ENCODE data around the gene TSPAN9.

The TSPAN9 gene

DNA sequence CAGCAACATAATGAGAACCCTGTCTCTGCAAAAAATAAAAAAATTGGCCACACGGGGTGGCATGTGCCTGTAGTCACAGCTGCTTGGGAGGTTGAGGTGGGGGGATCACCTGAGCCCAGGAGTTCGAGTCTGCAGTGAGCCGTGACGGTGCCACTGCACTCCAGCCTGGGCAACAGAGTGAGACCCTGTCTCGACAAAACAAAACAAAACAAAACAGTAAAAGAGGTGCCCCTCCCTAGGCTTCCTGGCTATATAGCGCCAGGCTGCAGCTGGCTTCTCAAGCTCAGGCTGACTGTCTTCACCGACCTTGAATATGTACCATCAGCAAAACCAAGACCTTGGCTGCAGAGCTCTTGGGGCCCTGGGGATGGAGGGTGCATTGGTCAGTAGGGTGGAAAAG, 29.4 kb downstream of the TSPAN9 start:
- ChIA-PET POLR2A (no interaction called here), CTCF (no interaction called here)
- WGBS (ENCODE audit: insufficient coverage), result 88% methylated on average over 4 of the region's 7 CpGs
- DNase-seq, result no peak
- H3K36me3 ChIP-seq (ENCODE audit: control insufficient read depth in 4 of 4, insufficient read depth in 4 of 4, low read length in 3 of 4), result no peaks in the 10 kb centered on the region
- no peaks in the 10 kb centered on the region for H3K9me3 ChIP-seq (ENCODE audit: control extremely low read depth in 1 of 5, control insufficient read depth in 4 of 5, insufficient read depth in 2 of 5, low read depth in 1 of 5, low read length in 4 of 5)
- H3K27me3 ChIP-seq (replicated peaks in 2 of 5; ENCODE audit: control insufficient read depth in 4 of 5, insufficient read depth in 5 of 5, low read length in 4 of 5), result peaks cover 3 to 76% (median 13%) of the 10 kb centered on the region in 5 experiments
- H3K4me3 ChIP-seq (ENCODE audit: control insufficient read depth in 1 of 7, extremely low read depth in 1 of 7, insufficient read depth in 4 of 7, low read depth in 2 of 7, low read length in 6 of 7), result no peak overlapping the region
- no peaks in the 10 kb centered on the region for H3K4me1 ChIP-seq (ENCODE audit: control extremely low read depth in 1 of 4, control insufficient read depth in 4 of 4, insufficient read depth in 4 of 4, low read length in 3 of 4)
- no peak overlapping the region for H3K27ac ChIP-seq (ENCODE audit: insufficient read depth in 1 of 2, low read depth in 1 of 2, low read length in 2 of 2, poor library complexity in 1 of 2, severe bottlenecking in 2 of 2)

DNA sequence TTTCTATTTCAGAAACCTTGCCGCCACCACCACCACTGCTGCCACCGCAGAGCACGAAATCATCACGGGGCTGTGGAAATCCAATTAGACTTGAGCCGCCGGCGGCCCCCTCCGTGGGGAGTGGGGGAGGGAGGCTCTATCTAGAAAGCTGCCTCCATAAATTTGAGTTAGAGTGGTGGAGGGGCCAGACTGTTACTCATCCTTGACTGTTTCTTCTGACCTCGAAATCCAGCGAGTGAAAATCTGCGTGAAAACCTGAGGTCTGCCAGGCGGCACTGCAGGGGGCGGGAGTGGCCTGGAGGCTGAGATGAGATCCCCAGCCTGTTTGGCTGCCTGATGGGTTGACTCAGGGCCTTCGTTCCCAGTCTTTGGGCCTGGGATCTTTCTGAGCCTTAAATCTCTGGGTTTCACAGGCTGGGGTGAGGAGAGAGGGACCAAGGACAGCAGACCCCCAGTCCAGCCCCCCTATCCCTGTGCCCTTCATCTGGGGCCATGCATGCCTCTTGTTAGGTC, 29.9 kb downstream of the TSPAN9 start:
- Histone ChIP-seq H3K36me3 (ENCODE audit: control insufficient read depth in 4 of 4, insufficient read depth in 4 of 4, low read length in 3 of 4) (no peaks in the 10 kb centered on the region), H3K27ac (ENCODE audit: insufficient read depth in 1 of 2, low read depth in 1 of 2, low read length in 2 of 2, poor library complexity in 1 of 2, severe bottlenecking in 2 of 2) (no peak overlapping the region), H3K27me3 (replicated peaks in 2 of 5; ENCODE audit: control insufficient read depth in 4 of 5, insufficient read depth in 5 of 5, low read length in 4 of 5) (peaks cover 3 to 73% (median 13%) of the 10 kb centered on the region in 5 experiments), H3K9me3 (ENCODE audit: control extremely low read depth in 1 of 5, control insufficient read depth in 4 of 5, insufficient read depth in 2 of 5, low read depth in 1 of 5, low read length in 4 of 5) (no peaks in the 10 kb centered on the region), H3K4me3 (ENCODE audit: control insufficient read depth in 1 of 7, extremely low read depth in 1 of 7, insufficient read depth in 4 of 7, low read depth in 2 of 7, low read length in 6 of 7) (no peak overlapping the region), H3K4me1 (ENCODE audit: control extremely low read depth in 1 of 4, control insufficient read depth in 4 of 4, insufficient read depth in 4 of 4, low read length in 3 of 4) (no peaks in the 10 kb centered on the region)
- WGBS (ENCODE audit: insufficient coverage), result 83% methylated on average over 12 of the region's 14 CpGs
- ChIA-PET CTCF (no interaction called here), POLR2A (no interaction called here)
- no peak for DNase-seq

DNA sequence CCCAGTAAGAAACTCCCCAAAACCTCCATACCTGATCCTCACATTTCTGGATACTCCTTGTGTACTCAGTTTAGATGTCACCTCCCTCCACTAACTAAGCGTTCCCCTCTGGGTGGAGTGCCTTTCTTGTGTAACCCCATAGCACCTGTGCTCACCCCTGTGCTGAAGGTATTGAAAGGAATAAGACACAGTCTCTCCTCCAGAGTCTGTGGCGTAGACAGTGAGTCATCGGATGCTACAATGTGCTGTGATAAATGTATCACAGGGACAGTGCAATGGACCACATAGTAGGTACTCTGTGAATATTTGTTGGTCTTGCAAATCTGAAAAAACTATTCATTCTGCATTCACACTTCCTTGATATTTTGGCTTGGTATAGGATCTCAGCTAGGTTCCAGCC, 30.8 kb downstream of the TSPAN9 start:
- DNase-seq, result no peak
- CTCF ChIA-PET, result no interaction called here
- Histone ChIP-seq H3K36me3 (ENCODE audit: control insufficient read depth in 4 of 4, insufficient read depth in 4 of 4, low read length in 3 of 4) (no peaks in the 10 kb centered on the region), H3K4me3 (ENCODE audit: control insufficient read depth in 1 of 7, extremely low read depth in 1 of 7, insufficient read depth in 4 of 7, low read depth in 2 of 7, low read length in 6 of 7) (no peak overlapping the region), H3K27me3 (replicated peaks in 2 of 5; ENCODE audit: control insufficient read depth in 4 of 5, insufficient read depth in 5 of 5, low read length in 4 of 5) (peaks cover 3 to 72% (median 16%) of the 10 kb centered on the region in 5 experiments), H3K4me1 (ENCODE audit: control extremely low read depth in 1 of 4, control insufficient read depth in 4 of 4, insufficient read depth in 4 of 4, low read length in 3 of 4) (no peaks in the 10 kb centered on the region), H3K9me3 (ENCODE audit: control extremely low read depth in 1 of 5, control insufficient read depth in 4 of 5, insufficient read depth in 2 of 5, low read depth in 1 of 5, low read length in 4 of 5) (no peaks in the 10 kb centered on the region), H3K27ac (ENCODE audit: insufficient read depth in 1 of 2, low read depth in 1 of 2, low read length in 2 of 2, poor library complexity in 1 of 2, severe bottlenecking in 2 of 2) (no peak overlapping the region)
- POLR2A ChIA-PET, result no interaction called here
- 100% methylated on average over 2 of the region's 3 CpGs for WGBS (ENCODE audit: insufficient coverage)

DNA sequence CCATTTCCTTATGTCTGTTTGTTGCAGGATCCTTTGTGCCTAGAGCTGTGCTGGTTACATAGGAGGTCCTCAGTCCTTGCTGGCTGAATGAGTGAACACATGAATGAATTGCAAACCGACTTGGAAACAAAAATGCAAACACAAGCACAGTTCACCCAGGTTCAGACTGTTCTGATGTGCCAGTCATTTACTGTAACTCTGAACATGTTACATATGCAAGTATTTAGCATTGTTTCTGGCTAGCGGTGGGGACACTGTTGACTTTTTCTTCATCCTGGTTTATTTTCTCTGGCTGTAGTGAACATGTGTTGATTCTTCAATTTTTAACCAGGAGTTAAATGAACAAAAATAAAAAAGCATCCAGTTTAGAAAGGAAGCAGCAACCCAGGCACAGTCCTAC, 33.4 kb downstream of the TSPAN9 start:
- no peak for DNase-seq
- ChIA-PET CTCF (interaction anchor here (1.0 to 1.2 kb wide), 2 partner anchors 37 to 77 kb away, joined by 3 to 4 read pairs; no protein-coding TSS in a partner anchor), POLR2A (no interaction called here)
- H3K9me3 ChIP-seq (ENCODE audit: control extremely low read depth in 1 of 5, control insufficient read depth in 4 of 5, insufficient read depth in 2 of 5, low read depth in 1 of 5, low read length in 4 of 5), result peaks cover 0 to 3% (median 0%) of the 10 kb centered on the region in 5 experiments
- H3K4me3 ChIP-seq (ENCODE audit: control insufficient read depth in 1 of 7, extremely low read depth in 1 of 7, insufficient read depth in 4 of 7, low read depth in 2 of 7, low read length in 6 of 7), result no peak overlapping the region
- no peaks in the 10 kb centered on the region for H3K36me3 ChIP-seq (ENCODE audit: control insufficient read depth in 4 of 4, insufficient read depth in 4 of 4, low read length in 3 of 4)
- H3K27me3 ChIP-seq (replicated peaks in 2 of 5; ENCODE audit: control insufficient read depth in 4 of 5, insufficient read depth in 5 of 5, low read length in 4 of 5), result peaks cover 6 to 81% (median 20%) of the 10 kb centered on the region in 5 experiments
- 50% methylated on average over 1 of the region's 2 CpGs for WGBS (ENCODE audit: insufficient coverage)
- H3K27ac ChIP-seq (ENCODE audit: insufficient read depth in 1 of 2, low read depth in 1 of 2, low read length in 2 of 2, poor library complexity in 1 of 2, severe bottlenecking in 2 of 2), result no peak overlapping the region
- H3K4me1 ChIP-seq (ENCODE audit: control extremely low read depth in 1 of 4, control insufficient read depth in 4 of 4, insufficient read depth in 4 of 4, low read length in 3 of 4), result no peaks in the 10 kb centered on the region

DNA sequence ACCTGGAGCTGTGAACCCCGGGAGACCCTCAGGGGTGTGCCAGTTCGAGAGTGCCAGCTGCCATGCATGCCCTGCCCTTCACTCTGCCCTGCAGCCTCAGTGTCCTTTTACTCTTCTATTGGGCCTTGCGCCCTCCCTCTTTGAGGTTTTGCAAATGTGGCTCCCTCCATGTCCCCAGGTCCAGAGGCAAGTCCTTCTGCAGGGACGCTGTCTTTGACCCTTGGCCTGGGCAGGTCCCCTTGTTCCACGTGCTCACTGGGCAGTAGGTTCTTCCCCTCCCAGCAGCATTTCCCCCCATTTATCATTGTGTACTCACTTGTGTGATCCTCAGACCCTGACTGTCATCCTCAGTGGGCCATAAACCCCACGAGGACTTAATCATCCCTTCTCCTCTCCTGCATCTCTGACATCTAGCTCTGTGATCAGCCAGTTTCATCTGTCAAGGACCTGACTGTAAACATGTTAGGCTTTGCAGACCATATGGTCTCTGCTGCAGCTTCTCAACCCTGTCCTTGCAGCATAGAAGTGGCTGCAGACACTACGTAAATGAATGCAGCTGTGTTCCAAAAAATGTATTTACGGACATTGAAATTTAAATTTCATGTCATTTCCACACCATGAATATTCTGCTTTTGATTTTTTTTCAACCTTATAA, 36.6 kb downstream of the TSPAN9 start:
- no peak for DNase-seq
- CTCF ChIA-PET, result interaction anchor here (1.0 kb wide), 1 partner anchor 23 kb away, joined by 3 read pairs; no protein-coding TSS in a partner anchor
- H3K27me3 ChIP-seq (replicated peaks in 2 of 5; ENCODE audit: control insufficient read depth in 4 of 5, insufficient read depth in 5 of 5, low read length in 4 of 5), result peaks cover 6 to 84% (median 30%) of the 10 kb centered on the region in 5 experiments
- H3K27ac ChIP-seq (ENCODE audit: insufficient read depth in 1 of 2, low read depth in 1 of 2, low read length in 2 of 2, poor library complexity in 1 of 2, severe bottlenecking in 2 of 2), result no peak overlapping the region
- H3K4me1 ChIP-seq (ENCODE audit: control extremely low read depth in 1 of 4, control insufficient read depth in 4 of 4, insufficient read depth in 4 of 4, low read length in 3 of 4), result peaks cover 0 to 9% (median 1%) of the 10 kb centered on the region in 4 experiments
- no peaks in the 10 kb centered on the region for H3K36me3 ChIP-seq (ENCODE audit: control insufficient read depth in 4 of 4, insufficient read depth in 4 of 4, low read length in 3 of 4)
- POLR2A ChIA-PET, result interaction anchor here (0.6 kb wide), 1 partner anchor 44 kb away, joined by 4 read pairs; no protein-coding TSS in a partner anchor
- H3K9me3 ChIP-seq (ENCODE audit: control extremely low read depth in 1 of 5, control insufficient read depth in 4 of 5, insufficient read depth in 2 of 5, low read depth in 1 of 5, low read length in 4 of 5), result peaks cover 0 to 3% (median 0%) of the 10 kb centered on the region in 5 experiments
- no peak overlapping the region for H3K4me3 ChIP-seq (ENCODE audit: control insufficient read depth in 1 of 7, extremely low read depth in 1 of 7, insufficient read depth in 4 of 7, low read depth in 2 of 7, low read length in 6 of 7)
- WGBS (ENCODE audit: insufficient coverage), result 91% methylated on average over 8 of the region's 8 CpGs

DNA sequence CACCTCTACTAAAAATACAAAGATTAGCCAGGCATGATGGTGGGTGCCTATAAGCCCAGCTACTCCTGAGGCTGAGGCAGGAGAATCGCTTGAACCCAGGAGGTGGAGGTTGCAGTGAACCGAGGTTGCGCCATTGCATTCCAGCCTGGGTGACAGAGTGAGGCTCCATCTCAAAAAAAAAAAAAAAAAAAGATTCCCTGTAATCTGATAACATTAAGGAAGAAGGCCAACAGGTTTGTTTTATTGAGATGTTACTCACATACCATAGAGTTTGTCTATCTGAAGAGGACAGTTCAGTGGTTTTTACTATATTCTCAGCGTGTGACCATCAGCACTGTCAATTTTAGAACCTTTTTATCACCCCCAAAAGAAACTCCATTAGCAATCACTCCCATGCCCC, 37.5 kb downstream of the TSPAN9 start:
- CTCF ChIA-PET, result no interaction called here
- Histone ChIP-seq H3K9me3 (ENCODE audit: control extremely low read depth in 1 of 5, control insufficient read depth in 4 of 5, insufficient read depth in 2 of 5, low read depth in 1 of 5, low read length in 4 of 5) (peaks cover 0 to 3% (median 0%) of the 10 kb centered on the region in 5 experiments), H3K27ac (ENCODE audit: insufficient read depth in 1 of 2, low read depth in 1 of 2, low read length in 2 of 2, poor library complexity in 1 of 2, severe bottlenecking in 2 of 2) (no peak overlapping the region), H3K4me3 (ENCODE audit: control insufficient read depth in 1 of 7, extremely low read depth in 1 of 7, insufficient read depth in 4 of 7, low read depth in 2 of 7, low read length in 6 of 7) (no peak overlapping the region), H3K27me3 (replicated peaks in 2 of 5; ENCODE audit: control insufficient read depth in 4 of 5, insufficient read depth in 5 of 5, low read length in 4 of 5) (peaks cover 6 to 92% (median 39%) of the 10 kb centered on the region in 5 experiments), H3K36me3 (ENCODE audit: control insufficient read depth in 4 of 4, insufficient read depth in 4 of 4, low read length in 3 of 4) (no peaks in the 10 kb centered on the region), H3K4me1 (ENCODE audit: control extremely low read depth in 1 of 4, control insufficient read depth in 4 of 4, insufficient read depth in 4 of 4, low read length in 3 of 4) (peaks cover 0 to 11% (median 3%) of the 10 kb centered on the region in 4 experiments)
- POLR2A ChIA-PET, result no interaction called here
- 100% methylated on average over 3 of the region's 4 CpGs for WGBS (ENCODE audit: insufficient coverage)
- no peak for DNase-seq

DNA sequence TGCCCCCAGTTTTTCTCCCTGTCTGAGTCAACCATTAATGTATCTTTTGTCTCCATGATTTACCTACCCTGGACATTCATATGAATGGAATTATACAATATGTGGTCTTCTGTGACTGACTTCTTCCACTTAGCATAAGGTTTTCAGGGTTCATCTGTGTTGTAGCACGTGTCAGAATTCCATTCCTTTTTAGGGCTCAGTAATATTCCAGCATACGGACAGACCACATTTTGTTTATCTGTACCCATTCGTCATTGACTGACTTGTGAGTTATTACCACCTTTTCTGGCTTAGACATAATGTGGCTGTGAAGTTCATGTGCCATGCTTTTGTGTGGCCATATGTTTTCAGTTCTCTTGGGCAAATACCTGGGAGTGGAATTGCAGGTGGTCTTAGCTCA, 37.9 kb downstream of the TSPAN9 start:
- Histone ChIP-seq H3K27me3 (replicated peaks in 2 of 5; ENCODE audit: control insufficient read depth in 4 of 5, insufficient read depth in 5 of 5, low read length in 4 of 5) (peaks cover 6 to 92% (median 42%) of the 10 kb centered on the region in 5 experiments), H3K4me1 (ENCODE audit: control extremely low read depth in 1 of 4, control insufficient read depth in 4 of 4, insufficient read depth in 4 of 4, low read length in 3 of 4) (peaks cover 0 to 11% (median 5%) of the 10 kb centered on the region in 4 experiments), H3K36me3 (ENCODE audit: control insufficient read depth in 4 of 4, insufficient read depth in 4 of 4, low read length in 3 of 4) (no peaks in the 10 kb centered on the region), H3K27ac (ENCODE audit: insufficient read depth in 1 of 2, low read depth in 1 of 2, low read length in 2 of 2, poor library complexity in 1 of 2, severe bottlenecking in 2 of 2) (no peak overlapping the region), H3K9me3 (ENCODE audit: control extremely low read depth in 1 of 5, control insufficient read depth in 4 of 5, insufficient read depth in 2 of 5, low read depth in 1 of 5, low read length in 4 of 5) (peaks cover 0 to 3% (median 0%) of the 10 kb centered on the region in 5 experiments), H3K4me3 (ENCODE audit: control insufficient read depth in 1 of 7, extremely low read depth in 1 of 7, insufficient read depth in 4 of 7, low read depth in 2 of 7, low read length in 6 of 7) (no peak overlapping the region)
- ChIA-PET CTCF (interaction anchor here (0.6 to 1.5 kb wide), 2 partner anchors 87 to 137 kb away, joined by 3 read pairs; no protein-coding TSS in a partner anchor), POLR2A (no interaction called here)
- DNase-seq, result no peak
- WGBS (ENCODE audit: insufficient coverage), result 100% methylated on average over 2 of the region's 3 CpGs

Data from common myeloid progenitor, CD34-positive (primary cell).